ENCODE data around the gene SLC27A5.
A peak's percentile ranks its signal among the peaks of the same experiment; 100 is the strongest.

GRCh38 chr19:58516964-58517833, 5.4 kb upstream of the SLC27A5 start:
- no peak for TF ChIP-seq SPI1 (IDR thresholded peaks at IDR 0.05; ENCODE audit: low read depth, low read length)
- TF ChIP-seq POLR2AphosphoS5 (IDR thresholded peaks at IDR 0.05; ENCODE audit: low read depth, low read length) = 0 out of 2 replicates have a peak, but pooled peaks have one; percentile 37
- no peak; the same call in 1 of the 2 replicates for TF ChIP-seq POLR2A (IDR thresholded peaks at IDR 0.05; ENCODE audit: low read depth, low read length)
- TF ChIP-seq POU2F2 (IDR thresholded peaks at IDR 0.05; ENCODE audit: low read depth, low read length) = no peak

Data from GM12891 (cell line).